ENCODE measurements around the gene PSMC3IP.

Gene PSMC3IP

GRCh38 chr17:42529061-42529460 lies 48.5 kb downstream of the PSMC3IP start:
- ChIA-PET CTCF (interaction anchor here (5.4 to 12.1 kb wide), 2 partner anchors 9 to 208 kb away, joined by 38 to 170 read pairs; no protein-coding TSS in a partner anchor), POLR2A (no interaction called here)
- DNase-seq (ENCODE audit: low read depth, low spot score) = no peak
- no peak overlapping the region for H3K4me3 ChIP-seq (ENCODE audit: low read depth, low read length)
- no peak for TF ChIP-seq CTCF (IDR thresholded peaks at IDR 0.05; ENCODE audit: insufficient read depth, low read length, missing control alignments)

- ChIA-PET POLR2A (interaction anchor here (0.6 to 3.2 kb wide), 9 partner anchors 9 to 240 kb away, joined by 3 to 32 read pairs (median 4); partner anchors contain the start of genes CAVIN1, NAGLU and STAT5A), CTCF (interaction anchor here (0.7 to 12.1 kb wide), 44 partner anchors 8 to 424 kb away, joined by 3 to 170 read pairs (median 5); partner anchors contain the start of genes CAVIN1, HCRT, KCNH4 and NAGLU)
- no peak for DNase-seq (ENCODE audit: low read depth, low spot score)
- no peak overlapping the region for H3K4me3 ChIP-seq (ENCODE audit: low read depth, low read length)
- no peak for TF ChIP-seq CTCF (IDR thresholded peaks at IDR 0.05; ENCODE audit: insufficient read depth, low read length, missing control alignments)
Measured at GRCh38 chr17:42527932-42528331, 49.6 kb downstream of the PSMC3IP start.

GRCh38 chr17:42526031-42526444 lies 51.5 kb downstream of the PSMC3IP start:
- TF ChIP-seq CTCF (IDR thresholded peaks at IDR 0.05; ENCODE audit: insufficient read depth, low read length, missing control alignments) = no peak
- CTCF ChIA-PET = interaction anchor here (1.5 to 12.1 kb wide), 6 partner anchors 8 to 215 kb away, joined by 4 to 170 read pairs (median 18); partner anchors contain the start of gene NAGLU
- POLR2A ChIA-PET = interaction anchor here (1.5 to 3.2 kb wide), 3 partner anchors 10 to 214 kb away, joined by 4 to 32 read pairs (median 9); partner anchors contain the start of genes CAVIN1 and NAGLU

GRCh38 chr17:42525221-42525620 lies 52.3 kb downstream of the PSMC3IP start:
- peak; percentile 72 for DNase-seq (ENCODE audit: low read depth, low spot score)
- ChIA-PET CTCF (interaction anchor here (0.9 to 12.1 kb wide), 4 partner anchors 11 to 303 kb away, joined by 4 to 170 read pairs (median 11); partner anchors contain the start of gene NAGLU), POLR2A (interaction anchor here (0.6 to 3.2 kb wide), 5 partner anchors 20 to 213 kb away, joined by 3 to 32 read pairs (median 4); partner anchors contain the start of gene CAVIN1)
- TF ChIP-seq CTCF (IDR thresholded peaks at IDR 0.05; ENCODE audit: insufficient read depth, low read length, missing control alignments) = no peak
- H3K4me3 ChIP-seq (ENCODE audit: low read depth, low read length) = no peak overlapping the region

More at GRCh38 chr17:42526031-42526444, 51.5 kb downstream of the PSMC3IP start:
- H3K4me3 ChIP-seq (ENCODE audit: low read depth, low read length) = no peak overlapping the region
- no peak for DNase-seq (ENCODE audit: low read depth, low spot score)

GRCh38 chr17:42522798-42523278 lies 54.7 kb downstream of the PSMC3IP start:
- DNase-seq (ENCODE audit: low read depth, low spot score) = no peak
- no peak for TF ChIP-seq CTCF (IDR thresholded peaks at IDR 0.05; ENCODE audit: insufficient read depth, low read length, missing control alignments)
- no peak overlapping the region for H3K4me3 ChIP-seq (ENCODE audit: low read depth, low read length)
- ChIA-PET CTCF (interaction anchor here (1.6 to 12.1 kb wide), 2 partner anchors 201 to 211 kb away, joined by 3 to 170 read pairs; no protein-coding TSS in a partner anchor), POLR2A (interaction anchor here (1.9 kb wide), 1 partner anchor 100 kb away, joined by 8 read pairs; the partner anchor contains the start of gene CAVIN1)
